ENCODE results near the gene C19orf81. TPM values are rescaled to one million over a fixed set of nuclear protein-coding genes. Genes with fewer than 3 reads are reported as not detected.

Gene C19orf81
- total RNA-seq, 1 experiment from 2014 or later, result 14.5 TPM

DNA sequence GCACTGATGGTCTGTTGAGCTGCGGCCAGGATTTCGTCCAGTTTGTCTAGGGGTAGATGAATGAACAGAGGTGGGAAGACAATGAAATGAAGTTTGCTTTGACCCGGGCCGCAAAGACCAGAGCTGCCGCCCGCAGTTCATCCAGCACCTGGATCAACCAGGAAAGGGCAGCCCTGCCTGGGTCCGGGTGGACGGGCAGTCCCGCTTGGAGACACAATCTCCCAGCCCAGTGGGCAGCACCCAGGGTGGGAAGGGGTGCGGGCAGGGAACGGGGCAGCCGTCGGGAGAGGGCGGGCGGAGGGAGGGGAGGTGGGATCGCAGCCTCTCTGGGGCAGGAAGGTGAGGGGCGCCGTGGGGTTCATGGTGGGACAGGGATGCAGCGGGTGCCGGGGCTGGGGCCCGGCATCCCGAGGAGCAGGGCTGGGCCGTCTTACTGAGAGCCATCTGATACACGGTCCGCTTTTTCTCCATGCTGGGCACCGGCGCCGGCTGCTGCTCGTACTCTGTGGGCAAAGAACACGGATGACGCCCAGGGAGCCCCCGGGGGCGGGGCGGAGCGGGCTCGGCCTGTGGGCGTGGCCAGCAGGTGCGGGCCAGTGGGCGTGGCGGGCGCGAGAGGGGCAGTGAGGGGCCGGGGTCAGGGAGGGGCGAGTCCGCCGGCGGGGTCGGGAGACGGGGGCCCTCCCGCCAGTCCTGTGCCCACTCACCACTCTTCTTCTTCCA lies 37.2 kb downstream of the C19orf81 start:
- H3K36me3 ChIP-seq (ENCODE audit: control insufficient read depth in 1 of 2, insufficient read depth in 2 of 2, low read length in 2 of 2), result no peaks in the 10 kb centered on the region
- H3K9me3 ChIP-seq (ENCODE audit: control insufficient read depth in 1 of 2, insufficient read depth in 1 of 2, low read depth in 1 of 2, low read length in 2 of 2), result no peaks in the 10 kb centered on the region
- H3K9ac ChIP-seq (ENCODE audit: low read length), result no peak overlapping the region
- no peaks in the 10 kb centered on the region for H3K79me2 ChIP-seq (ENCODE audit: insufficient read depth, low read length)
- H4K20me1 ChIP-seq (ENCODE audit: insufficient read depth), result no peaks in the 10 kb centered on the region
- intact Hi-C loops (cut with micrococcal nuclease), result no loop called here
- ChIA-PET POLR2A (no interaction called here), RAD21 (ENCODE audit: low non-redundant PET in 1 of 2, low total read pairs in 2 of 2, uncharacterized antibody in 2 of 2, unreplicated experiment in 2 of 2) (no interaction called here), CTCF (no interaction called here)
- H3K9me2 ChIP-seq (ENCODE audit: insufficient read depth), result no peaks in the 10 kb centered on the region
- no peak overlapping the region for H3K27ac ChIP-seq (ENCODE audit: low read depth, low read length)
- ATAC-seq, result peak; percentile 59
- DNase-seq (ENCODE audit: low read depth, low spot score), result no peak
- H3K4me3 ChIP-seq (replicated peaks in 1 of 2; ENCODE audit: low read depth in 1 of 2, low read length in 2 of 2), result no peak overlapping the region
- no TSS peak for BruUV-seq (replicated peaks)
- H2AFZ ChIP-seq (ENCODE audit: low read depth, low read length, poor library complexity, severe bottlenecking), result no peak overlapping the region
- H3K27me3 ChIP-seq (ENCODE audit: insufficient read depth, low read length), result peaks cover 9% of the 10 kb centered on the region; the same call in 1 of the 2 replicates
- TF ChIP-seq POLR2A (IDR thresholded peaks at IDR 0.05; ENCODE audit: borderline replicate concordance, extremely low read depth, insufficient read depth, insufficient read length) (no peak), ELF1 (IDR thresholded peaks at IDR 0.05; ENCODE audit: borderline replicate concordance, low read depth) (no peak), SRF (IDR thresholded peaks at IDR 0.05; ENCODE audit: low read depth) (no peak), FOSL1 (IDR thresholded peaks at IDR 0.05; ENCODE audit: low read depth) (no peak), POLR2AphosphoS5 (IDR thresholded peaks at IDR 0.05; ENCODE audit: low read depth, low read length) (no peak), SIN3A (IDR thresholded peaks at IDR 0.05; ENCODE audit: low read depth) (no peak), RAD21 (IDR thresholded peaks at IDR 0.05; ENCODE audit: low read depth) (no peak), CBX3 (IDR thresholded peaks at IDR 0.05; ENCODE audit: low read depth) (no peak), EGR1 (IDR thresholded peaks at IDR 0.05; ENCODE audit: low read depth) (no peak), ZFX (IDR thresholded peaks at IDR 0.05) (no peak), YY1 (IDR thresholded peaks at IDR 0.05; ENCODE audit: extremely low read depth, insufficient replicate concordance, low read depth, low read length) (no peak), JUND (IDR thresholded peaks at IDR 0.05) (no peak), SP1 (IDR thresholded peaks at IDR 0.05; ENCODE audit: low read depth) (no peak)
- TF ChIP-seq, protein P1, sequence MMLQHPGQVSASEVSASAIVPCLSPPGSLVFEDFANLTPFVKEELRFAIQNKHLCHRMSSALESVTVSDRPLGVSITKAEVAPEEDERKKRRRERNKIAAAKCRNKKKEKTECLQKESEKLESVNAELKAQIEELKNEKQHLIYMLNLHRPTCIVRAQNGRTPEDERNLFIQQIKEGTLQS (IDR thresholded peaks at IDR 0.05), result no peak
- TF ChIP-seq, protein P2, sequence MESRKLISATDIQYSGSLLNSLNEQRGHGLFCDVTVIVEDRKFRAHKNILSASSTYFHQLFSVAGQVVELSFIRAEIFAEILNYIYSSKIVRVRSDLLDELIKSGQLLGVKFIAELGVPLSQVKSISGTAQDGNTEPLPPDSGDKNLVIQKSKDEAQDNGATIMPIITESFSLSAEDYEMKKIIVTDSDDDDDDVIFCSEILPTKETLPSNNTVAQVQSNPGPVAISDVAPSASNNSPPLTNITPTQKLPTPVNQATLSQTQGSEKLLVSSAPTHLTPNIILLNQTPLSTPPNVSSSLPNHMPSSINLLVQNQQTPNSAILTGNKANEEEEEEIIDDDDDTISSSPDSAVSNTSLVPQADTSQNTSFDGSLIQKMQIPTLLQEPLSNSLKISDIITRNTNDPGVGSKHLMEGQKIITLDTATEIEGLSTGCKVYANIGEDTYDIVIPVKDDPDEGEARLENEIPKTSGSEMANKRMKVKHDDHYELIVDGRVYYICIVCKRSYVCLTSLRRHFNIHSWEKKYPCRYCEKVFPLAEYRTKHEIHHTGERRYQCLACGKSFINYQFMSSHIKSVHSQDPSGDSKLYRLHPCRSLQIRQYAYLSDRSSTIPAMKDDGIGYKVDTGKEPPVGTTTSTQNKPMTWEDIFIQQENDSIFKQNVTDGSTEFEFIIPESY (IDR thresholded peaks at IDR 0.05; ENCODE audit: extremely low read depth, insufficient replicate concordance, low read length), result no peak
- no peaks in the 10 kb centered on the region for H3K4me1 ChIP-seq (ENCODE audit: control insufficient read depth in 1 of 2, insufficient read depth in 2 of 2, low read length in 2 of 2)
- H3K4me2 ChIP-seq (ENCODE audit: low read length), result no peak overlapping the region

All from HCT116 (cell line).